ENCODE measurements around the gene ADAMTSL5.
"Not testable (repeated sequence)": the region's sequence is repeated elsewhere in the genome, so short reads cannot be mapped to it uniquely, and the experiment has no call there.

Gene ADAMTSL5

GRCh38 chr19:1481893-1482360 lies 30.9 kb downstream of the ADAMTSL5 start:
- DNase-seq (ENCODE audit: low read depth in 2 of 2): no peak

GRCh38 chr19:1481224-1481892 lies 31.5 kb downstream of the ADAMTSL5 start:
- no peak for DNase-seq (ENCODE audit: low read depth in 2 of 2)

GRCh38 chr19:1478934-1479707 lies 33.7 kb downstream of the ADAMTSL5 start, which contains the start of gene C19orf25:
Gene C19orf25, minus strand, starts transcription at chr19:1479215. Its CDS starts 312 bp downstream, at chr19:1478903.
- peak; percentile 85 to 87 for DNase-seq (ENCODE audit: low read depth in 2 of 2)

- not testable (repeated sequence) for DNase-seq (ENCODE audit: low read depth in 2 of 2)
Observed at GRCh38 chr19:1477056-1477455, 35.8 kb downstream of the ADAMTSL5 start.

GRCh38 chr19:1475751-1476437 lies 36.9 kb downstream of the ADAMTSL5 start:
- no peak for DNase-seq (ENCODE audit: low read depth in 2 of 2)

- DNase-seq (ENCODE audit: low read depth in 2 of 2): no peak
Observed at GRCh38 chr19:1474765-1475351, 38.0 kb downstream of the ADAMTSL5 start.

- no peak for DNase-seq (ENCODE audit: low read depth in 2 of 2)
Observed at GRCh38 chr19:1474011-1474764, 38.6 kb downstream of the ADAMTSL5 start.

- DNase-seq (ENCODE audit: low read depth in 2 of 2): no peak
Observed at GRCh38 chr19:1473085-1473851, 39.6 kb downstream of the ADAMTSL5 start.

- no peak for DNase-seq (ENCODE audit: low read depth in 2 of 2)
Observed at GRCh38 chr19:1472231-1473084, 40.4 kb downstream of the ADAMTSL5 start.

- no peak for DNase-seq (ENCODE audit: low read depth in 2 of 2)
Observed at GRCh38 chr19:1471515-1472160, 41.2 kb downstream of the ADAMTSL5 start.

- no peak for DNase-seq (ENCODE audit: low read depth in 2 of 2)
Observed at GRCh38 chr19:1471010-1471514, 41.8 kb downstream of the ADAMTSL5 start.

GRCh38 chr19:1470305-1471009 lies 42.4 kb downstream of the ADAMTSL5 start:
- DNase-seq (ENCODE audit: low read depth in 2 of 2): peak; percentile 45 to 47

- no peak for DNase-seq (ENCODE audit: low read depth in 2 of 2)
Observed at GRCh38 chr19:1470055-1470304, 42.8 kb downstream of the ADAMTSL5 start.

GRCh38 chr19:1469255-1470054 lies 43.4 kb downstream of the ADAMTSL5 start:
- DNase-seq (ENCODE audit: low read depth in 2 of 2): no peak

GRCh38 chr19:1468821-1469254 lies 44.0 kb downstream of the ADAMTSL5 start:
- DNase-seq (ENCODE audit: low read depth in 2 of 2): no peak

- no peak for DNase-seq (ENCODE audit: low read depth in 2 of 2)
Observed at GRCh38 chr19:1468274-1468820, 44.5 kb downstream of the ADAMTSL5 start.
